ENCODE results near the gene NME5.

GRCh38 chr5:138128334-138128733 lies 10.9 kb downstream of the NME5 start:
- no peak for TF ChIP-seq CTCF (IDR thresholded peaks at IDR 0.05)
- TF ChIP-seq EP300 (IDR thresholded peaks at IDR 0.05), result no peak
- no peak for TF ChIP-seq POLR2AphosphoS5 (IDR thresholded peaks at IDR 0.05)

Measured in sigmoid colon (tissue), 4 donors.